DMS79 treated with DMSO at 0.1 percent for 48 hours (cell line): ENCODE data around the gene EIF4E1B.

Source experiments
- DNase-seq: peaks from one replicate; lab custom pipeline; 2025; lab: John Stamatoyannopoulos, UW

Gene EIF4E1B

GRCh38 chr5:176692839-176693476, 62.5 kb downstream of the EIF4E1B start:
- peak; percentile 67 for DNase-seq

GRCh38 chr5:176693477-176693851, 63.0 kb downstream of the EIF4E1B start:
- DNase-seq = peak; percentile 15

- no peak for DNase-seq
Measured at GRCh38 chr5:176694146-176694545, 63.7 kb downstream of the EIF4E1B start.

GRCh38 chr5:176694631-176695030, 64.2 kb downstream of the EIF4E1B start:
- no peak for DNase-seq

- peak; percentile 20 for DNase-seq
Measured at GRCh38 chr5:176695073-176695472, 64.6 kb downstream of the EIF4E1B start.
